ENCODE data around the gene GPN3.
"Not testable (repeated sequence)": the region's sequence is repeated elsewhere in the genome, so short reads cannot be mapped to it uniquely, and the experiment has no call there.

Gene GPN3

GRCh38 chr12:110421701-110422100 lies 46.4 kb downstream of the GPN3 start:
- no peak for TF ChIP-seq EZH2 (IDR thresholded peaks at IDR 0.05; ENCODE audit: borderline replicate concordance, low read length)
- Histone ChIP-seq H2AFZ (ENCODE audit: low read length) (no peak overlapping the region), H3K9me2 (ENCODE audit: low read depth, low read length) (no peaks in the 10 kb centered on the region), H3K27me3 (ENCODE audit: insufficient read depth, low read length) (no peaks in the 10 kb centered on the region), H3K27ac (ENCODE audit: low read depth, low read length, poor library complexity, severe bottlenecking) (no peak overlapping the region), H3K9ac (ENCODE audit: low read length) (no peak overlapping the region), H3K4me2 (ENCODE audit: low read length) (no peak overlapping the region), H3K4me1 (ENCODE audit: insufficient read depth, low read length, severe bottlenecking) (peaks cover 9% of the 10 kb centered on the region), H3K9me3 (ENCODE audit: low read length) (no peaks in the 10 kb centered on the region), H4K20me1 (ENCODE audit: insufficient read depth, low read length) (no peaks in the 10 kb centered on the region), H3K4me3 (ENCODE audit: low read depth, low read length, poor library complexity, severe bottlenecking) (no peak overlapping the region), H3F3A (ENCODE audit: insufficient read depth, low read length) (no peaks in the 10 kb centered on the region), H3K79me2 (ENCODE audit: insufficient read depth, low read length) (no peaks in the 10 kb centered on the region), H3K36me3 (ENCODE audit: insufficient read depth, low read length) (no peaks in the 10 kb centered on the region)

- H3K4me2 ChIP-seq (ENCODE audit: low read length), result no peak overlapping the region
- H2AFZ ChIP-seq (ENCODE audit: low read length), result no peak overlapping the region
- H3K27ac ChIP-seq (ENCODE audit: low read depth, low read length, poor library complexity, severe bottlenecking), result no peak overlapping the region
These were observed 46.8 kb downstream of the GPN3 start for GRCh38 chr12:110421159-110421661.

GRCh38 chr12:110420644-110421043 lies 47.4 kb downstream of the GPN3 start:
- not testable (repeated sequence) for H3F3A ChIP-seq (ENCODE audit: insufficient read depth, low read length); H4K20me1 ChIP-seq (ENCODE audit: insufficient read depth, low read length); H3K4me3 ChIP-seq (ENCODE audit: low read depth, low read length, poor library complexity, severe bottlenecking); H3K79me2 ChIP-seq (ENCODE audit: insufficient read depth, low read length); H3K9me2 ChIP-seq (ENCODE audit: low read depth, low read length); H3K27ac ChIP-seq (ENCODE audit: low read depth, low read length, poor library complexity, severe bottlenecking); H3K4me1 ChIP-seq (ENCODE audit: insufficient read depth, low read length, severe bottlenecking); H3K27me3 ChIP-seq (ENCODE audit: insufficient read depth, low read length); H3K9me3 ChIP-seq (ENCODE audit: low read length); H2AFZ ChIP-seq (ENCODE audit: low read length); H3K9ac ChIP-seq (ENCODE audit: low read length); H3K4me2 ChIP-seq (ENCODE audit: low read length); H3K36me3 ChIP-seq (ENCODE audit: insufficient read depth, low read length)

More at GRCh38 chr12:110421159-110421661, 46.8 kb downstream of the GPN3 start:
- TF ChIP-seq CTCF (IDR thresholded peaks at IDR 0.05; ENCODE audit: low read length) (no peak), EZH2 (IDR thresholded peaks at IDR 0.05; ENCODE audit: borderline replicate concordance, low read length) (no peak)
- H3K9ac ChIP-seq (ENCODE audit: low read length), result no peak overlapping the region
- H3K4me3 ChIP-seq (ENCODE audit: low read depth, low read length, poor library complexity, severe bottlenecking), result no peak overlapping the region
- no peaks in the 10 kb centered on the region for H3K27me3 ChIP-seq (ENCODE audit: insufficient read depth, low read length)
- H3K9me2 ChIP-seq (ENCODE audit: low read depth, low read length), result no peaks in the 10 kb centered on the region
- H3K4me1 ChIP-seq (ENCODE audit: insufficient read depth, low read length, severe bottlenecking), result peaks cover 9% of the 10 kb centered on the region
- H3K9me3 ChIP-seq (ENCODE audit: low read length), result no peaks in the 10 kb centered on the region
- no peaks in the 10 kb centered on the region for H3K79me2 ChIP-seq (ENCODE audit: insufficient read depth, low read length)
- H3K36me3 ChIP-seq (ENCODE audit: insufficient read depth, low read length), result no peaks in the 10 kb centered on the region
- no peaks in the 10 kb centered on the region for H3F3A ChIP-seq (ENCODE audit: insufficient read depth, low read length)
- H4K20me1 ChIP-seq (ENCODE audit: insufficient read depth, low read length), result no peaks in the 10 kb centered on the region

- not testable (repeated sequence) for H3K4me1 ChIP-seq (ENCODE audit: insufficient read depth, low read length, severe bottlenecking); H3K9me2 ChIP-seq (ENCODE audit: low read depth, low read length); H3K9me3 ChIP-seq (ENCODE audit: low read length); H4K20me1 ChIP-seq (ENCODE audit: insufficient read depth, low read length); H3K4me3 ChIP-seq (ENCODE audit: low read depth, low read length, poor library complexity, severe bottlenecking); H3F3A ChIP-seq (ENCODE audit: insufficient read depth, low read length); H3K27me3 ChIP-seq (ENCODE audit: insufficient read depth, low read length); H3K36me3 ChIP-seq (ENCODE audit: insufficient read depth, low read length); H3K79me2 ChIP-seq (ENCODE audit: insufficient read depth, low read length)
- Histone ChIP-seq H3K4me2 (ENCODE audit: low read length) (peak overlapping the region; percentile 47; the same call in 1 of the 2 replicates), H3K9ac (ENCODE audit: low read length) (peak overlapping the region; percentile 42), H2AFZ (ENCODE audit: low read length) (peak overlapping the region; percentile 87), H3K27ac (ENCODE audit: low read depth, low read length, poor library complexity, severe bottlenecking) (peak overlapping the region; percentile 68)
These were observed 50.9 kb downstream of the GPN3 start for GRCh38 chr12:110417113-110417512.

- H3K79me2 ChIP-seq (ENCODE audit: insufficient read depth, low read length); H3F3A ChIP-seq (ENCODE audit: insufficient read depth, low read length); H2AFZ ChIP-seq (ENCODE audit: low read length); H3K4me3 ChIP-seq (ENCODE audit: low read depth, low read length, poor library complexity, severe bottlenecking); H4K20me1 ChIP-seq (ENCODE audit: insufficient read depth, low read length); H3K4me2 ChIP-seq (ENCODE audit: low read length); H3K4me1 ChIP-seq (ENCODE audit: insufficient read depth, low read length, severe bottlenecking); H3K27me3 ChIP-seq (ENCODE audit: insufficient read depth, low read length); H3K36me3 ChIP-seq (ENCODE audit: insufficient read depth, low read length); H3K27ac ChIP-seq (ENCODE audit: low read depth, low read length, poor library complexity, severe bottlenecking); H3K9me3 ChIP-seq (ENCODE audit: low read length); H3K9ac ChIP-seq (ENCODE audit: low read length); H3K9me2 ChIP-seq (ENCODE audit: low read depth, low read length): not testable (repeated sequence)
These were observed 58.0 kb downstream of the GPN3 start for GRCh38 chr12:110410086-110410485.

- H4K20me1 ChIP-seq (ENCODE audit: insufficient read depth, low read length); H2AFZ ChIP-seq (ENCODE audit: low read length); H3K27ac ChIP-seq (ENCODE audit: low read depth, low read length, poor library complexity, severe bottlenecking); H3K9ac ChIP-seq (ENCODE audit: low read length); H3K4me3 ChIP-seq (ENCODE audit: low read depth, low read length, poor library complexity, severe bottlenecking); H3K27me3 ChIP-seq (ENCODE audit: insufficient read depth, low read length); H3K4me2 ChIP-seq (ENCODE audit: low read length); H3K9me3 ChIP-seq (ENCODE audit: low read length); H3K9me2 ChIP-seq (ENCODE audit: low read depth, low read length); H3F3A ChIP-seq (ENCODE audit: insufficient read depth, low read length): not testable (repeated sequence)
- Histone ChIP-seq H3K4me1 (ENCODE audit: insufficient read depth, low read length, severe bottlenecking) (peaks cover 12% of the 10 kb centered on the region), H3K79me2 (ENCODE audit: insufficient read depth, low read length) (peaks cover 31% of the 10 kb centered on the region), H3K36me3 (ENCODE audit: insufficient read depth, low read length) (peaks cover 14% of the 10 kb centered on the region)
These were observed 62.9 kb downstream of the GPN3 start for GRCh38 chr12:110405126-110405662.

Data from OCI-LY1 (cell line).